GM13976 (cell line): ENCODE data around the gene TSPAN13.

ENCODE experiments used
- DNase-seq: peaks from one replicate; pipeline ENCODE4 v3.0.0; 2012; ENCODE audit warnings: low spot score
- CTCF ChIP-seq: IDR thresholded peaks from 2 replicates; pipeline ENCODE4 v1.5.1; 2012; ENCODE audit warnings: borderline replicate concordance, mild to moderate bottlenecking; ENCODE audit not compliant: insufficient read depth; ENCODE audit errors: extremely low read depth, missing control alignments, control extremely low read depth
- in situ Hi-C: fragments of 300-500 bp; cut with MboI; formaldehyde crosslinking; loops from one replicate; pipeline ENCODE4 v1.12.0; 2022; ENCODE audit warnings: low sequenced_read_pairs, mixed read lengths, inconsistent platforms; ENCODE audit not compliant: unreplicated experiment

Gene TSPAN13

DNA sequence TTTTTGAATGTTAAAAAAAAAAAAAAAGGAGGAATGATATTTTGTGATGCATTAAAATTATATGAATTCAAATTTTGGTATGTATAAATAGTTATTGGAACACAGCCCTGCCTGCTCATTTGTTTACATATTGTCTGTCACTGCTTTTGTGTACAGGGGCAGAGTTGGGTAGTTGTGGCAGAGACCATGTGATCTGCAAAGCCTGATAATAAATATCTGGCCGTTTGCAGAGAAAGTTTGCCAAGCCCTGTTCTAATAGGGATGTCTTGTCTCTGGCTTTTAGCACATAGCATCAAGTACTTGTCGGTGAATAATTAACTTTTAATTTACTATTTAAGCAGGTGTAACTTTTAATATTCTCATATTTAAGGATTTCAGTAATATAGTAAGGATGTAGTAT, 19.8 kb downstream of the TSPAN13 start:
- no peak for TF ChIP-seq CTCF
- no peak for DNase-seq
- in situ Hi-C loops = no loop called here

- in situ Hi-C loops = no loop called here
- DNase-seq = no peak
Measured at GRCh38 chr7:16773884-16774283, 20.3 kb downstream of the TSPAN13 start.

DNA sequence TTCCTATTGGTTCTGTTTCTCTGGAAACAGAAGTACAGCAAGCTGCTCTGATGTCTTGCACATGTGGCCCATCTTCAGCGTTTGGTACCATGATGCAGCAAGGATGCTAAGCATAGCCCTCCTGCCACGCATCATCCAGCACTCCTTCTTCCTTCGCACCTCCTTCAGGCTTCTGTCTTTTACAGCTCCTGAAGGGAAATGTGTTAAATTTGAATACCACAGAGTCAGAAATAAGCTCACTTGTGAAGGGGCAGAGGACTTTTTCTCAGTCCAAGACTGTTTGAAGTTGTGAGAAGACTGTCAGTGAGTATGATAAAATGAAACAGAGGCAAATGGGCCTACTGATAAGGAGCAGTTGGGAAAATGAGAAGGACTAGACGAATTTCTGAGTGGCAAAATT, 20.7 kb downstream of the TSPAN13 start:
- TF ChIP-seq CTCF = no peak
- in situ Hi-C loops = no loop called here

More at GRCh38 chr7:16773884-16774283, 20.3 kb downstream of the TSPAN13 start:
- TF ChIP-seq CTCF = no peak

DNA sequence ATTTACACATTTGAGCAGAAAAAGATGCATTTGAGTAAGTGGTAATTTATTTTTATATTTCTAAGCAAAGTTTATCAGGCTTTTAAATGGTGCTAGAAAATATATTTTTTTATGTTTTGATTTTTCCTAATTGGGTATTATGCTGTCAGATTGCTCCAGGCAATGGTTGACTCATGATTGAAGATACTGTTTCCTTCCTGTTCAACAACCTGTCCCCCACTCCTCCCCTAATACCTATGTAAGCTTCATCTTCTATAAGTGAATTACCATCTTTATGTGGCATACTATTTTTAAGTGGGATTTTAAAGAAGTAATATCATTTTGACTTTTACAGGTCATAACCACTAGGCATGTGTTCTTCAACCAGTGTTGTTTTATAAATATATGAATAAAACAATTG, 21.4 kb downstream of the TSPAN13 start:
- no peak for TF ChIP-seq CTCF
- DNase-seq = no peak
- in situ Hi-C loops = no loop called here

More for the DNA sequence above, 20.7 kb downstream of the TSPAN13 start:
- no peak for DNase-seq

DNA sequence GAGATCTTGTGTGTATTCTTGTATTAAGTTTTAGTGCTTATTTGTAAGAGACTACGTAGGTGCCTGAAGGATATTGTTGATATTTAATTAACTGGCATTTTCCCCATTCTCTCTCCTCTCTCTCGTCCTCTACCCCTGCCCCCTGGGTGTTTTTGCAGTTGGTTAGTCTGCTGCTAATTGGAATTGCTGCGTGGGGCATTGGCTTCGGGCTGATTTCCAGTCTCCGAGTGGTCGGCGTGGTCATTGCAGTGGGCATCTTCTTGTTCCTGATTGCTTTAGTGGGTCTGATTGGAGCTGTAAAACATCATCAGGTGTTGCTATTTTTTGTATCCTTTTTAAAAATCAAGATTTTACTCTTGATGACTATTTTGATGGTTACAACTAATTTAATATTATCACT, 22.5 kb downstream of the TSPAN13 start:
- no peak for TF ChIP-seq CTCF
- in situ Hi-C loops = no loop called here
- DNase-seq = no peak

- TF ChIP-seq CTCF = no peak
- no peak for DNase-seq
- in situ Hi-C loops = no loop called here
Measured at GRCh38 chr7:16778476-16778875, 24.9 kb downstream of the TSPAN13 start.

- in situ Hi-C loops = no loop called here
- no peak for DNase-seq
- TF ChIP-seq CTCF = no peak
Measured at GRCh38 chr7:16779051-16779450, 25.5 kb downstream of the TSPAN13 start.
